Activated CD8-positive, alpha-beta memory T cell treated with anti-CD3 and anti-CD28 coated beads, Interleukin-2, amount 50 U/mL, for 1 hour (primary cell): Measurements from ENCODE around the gene MPND.

Source experiments
- DNase-seq: peaks from one replicate; pipeline ENCODE4 v3.0.0-alpha.2; 2020; ENCODE audit errors: extremely low read depth

The MPND gene

GRCh38 chr19:4365791-4366665, 22.7 kb downstream of the MPND start:
- DNase-seq: no peak

- DNase-seq: no peak
Measured at GRCh38 chr19:4366666-4367335, 23.4 kb downstream of the MPND start.

GRCh38 chr19:4367336-4367723, 24.0 kb downstream of the MPND start:
- no peak for DNase-seq

DNA sequence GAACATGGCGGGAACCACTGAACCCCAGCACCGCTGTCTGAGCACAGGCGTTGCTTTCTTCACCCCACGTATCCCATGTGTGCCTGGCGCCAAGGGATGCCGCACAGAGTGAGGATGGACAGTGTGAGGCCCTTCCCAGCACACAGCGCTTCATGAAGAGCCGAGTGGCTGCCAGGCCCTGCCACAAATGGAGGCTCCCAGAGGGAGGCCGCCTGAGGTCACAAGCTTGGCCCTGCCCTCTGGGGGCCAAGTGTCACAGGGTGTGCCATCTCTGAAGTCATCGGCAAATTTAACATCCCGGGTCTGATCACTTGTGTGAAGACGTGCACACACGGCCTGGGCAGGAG, 24.4 kb downstream of the MPND start:
- DNase-seq: no peak

GRCh38 chr19:4368128-4368820, 24.9 kb downstream of the MPND start:
- DNase-seq: no peak

- peak; percentile 24 for DNase-seq
Measured at GRCh38 chr19:4369109-4369887, 25.9 kb downstream of the MPND start.

GRCh38 chr19:4369888-4370260, 26.5 kb downstream of the MPND start:
- DNase-seq: peak; percentile 38

GRCh38 chr19:4370418-4371041, 27.2 kb downstream of the MPND start:
- no peak for DNase-seq

GRCh38 chr19:4371247-4372164, 28.1 kb downstream of the MPND start:
- no peak for DNase-seq

DNA sequence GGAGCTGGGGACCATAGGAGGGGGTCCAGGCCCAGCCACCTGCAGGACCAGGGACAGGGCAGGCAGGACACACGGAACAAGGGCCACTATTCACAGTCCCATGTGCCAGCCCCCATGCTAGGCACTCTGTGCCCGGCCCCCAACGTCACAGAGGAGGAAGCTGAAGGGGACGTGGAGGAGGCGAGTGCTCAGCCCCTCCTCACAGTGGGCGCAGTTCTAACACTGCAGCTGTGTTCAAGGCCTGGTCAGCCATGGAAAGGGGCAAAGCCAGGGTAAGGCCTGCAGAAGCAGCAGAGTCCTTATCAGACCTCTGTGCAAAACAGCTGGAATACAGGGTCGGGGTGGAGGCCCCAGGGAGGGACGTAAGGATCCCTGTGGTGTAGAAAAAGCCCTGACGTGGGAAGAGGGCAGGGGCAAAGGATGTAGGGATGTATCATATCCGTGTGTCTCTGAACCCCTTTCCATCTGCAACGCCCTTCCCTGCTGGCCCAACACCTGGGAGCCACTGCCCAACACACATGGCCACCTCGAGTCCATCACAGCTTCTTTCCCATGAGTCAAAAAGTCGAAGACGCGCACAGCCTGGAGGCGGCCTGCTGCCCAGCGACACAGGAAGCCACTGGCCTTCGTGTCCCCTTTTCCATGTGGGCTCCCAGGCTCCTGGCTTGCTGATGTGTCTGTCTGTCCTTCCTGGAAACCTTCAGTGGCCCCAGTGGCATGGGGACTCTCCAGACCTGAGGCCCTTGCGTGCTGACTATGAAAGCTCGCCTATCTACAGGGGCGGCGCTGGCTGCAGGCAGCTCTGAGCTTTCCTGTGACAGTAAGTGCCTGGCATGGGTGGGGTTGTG, 29.0 kb downstream of the MPND start:
- no peak for DNase-seq

DNA sequence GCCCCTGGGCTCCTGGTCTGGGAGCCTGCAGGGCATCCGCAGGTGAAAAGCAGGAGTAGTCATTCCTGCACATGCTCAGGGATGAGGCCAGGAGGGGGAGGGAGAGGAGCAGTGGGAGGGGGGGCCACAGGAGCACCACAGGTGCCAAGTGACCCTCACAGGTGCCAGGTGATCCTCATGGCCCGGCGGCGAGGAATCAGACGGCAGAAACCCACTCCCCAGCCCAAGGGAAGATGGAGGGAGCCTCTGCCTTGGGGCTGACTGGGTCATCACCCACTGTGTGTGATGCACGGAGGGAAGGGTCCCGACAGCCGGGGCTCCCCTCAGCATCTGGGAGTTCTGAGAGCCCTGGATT, 29.6 kb downstream of the MPND start:
- DNase-seq: no peak

DNA sequence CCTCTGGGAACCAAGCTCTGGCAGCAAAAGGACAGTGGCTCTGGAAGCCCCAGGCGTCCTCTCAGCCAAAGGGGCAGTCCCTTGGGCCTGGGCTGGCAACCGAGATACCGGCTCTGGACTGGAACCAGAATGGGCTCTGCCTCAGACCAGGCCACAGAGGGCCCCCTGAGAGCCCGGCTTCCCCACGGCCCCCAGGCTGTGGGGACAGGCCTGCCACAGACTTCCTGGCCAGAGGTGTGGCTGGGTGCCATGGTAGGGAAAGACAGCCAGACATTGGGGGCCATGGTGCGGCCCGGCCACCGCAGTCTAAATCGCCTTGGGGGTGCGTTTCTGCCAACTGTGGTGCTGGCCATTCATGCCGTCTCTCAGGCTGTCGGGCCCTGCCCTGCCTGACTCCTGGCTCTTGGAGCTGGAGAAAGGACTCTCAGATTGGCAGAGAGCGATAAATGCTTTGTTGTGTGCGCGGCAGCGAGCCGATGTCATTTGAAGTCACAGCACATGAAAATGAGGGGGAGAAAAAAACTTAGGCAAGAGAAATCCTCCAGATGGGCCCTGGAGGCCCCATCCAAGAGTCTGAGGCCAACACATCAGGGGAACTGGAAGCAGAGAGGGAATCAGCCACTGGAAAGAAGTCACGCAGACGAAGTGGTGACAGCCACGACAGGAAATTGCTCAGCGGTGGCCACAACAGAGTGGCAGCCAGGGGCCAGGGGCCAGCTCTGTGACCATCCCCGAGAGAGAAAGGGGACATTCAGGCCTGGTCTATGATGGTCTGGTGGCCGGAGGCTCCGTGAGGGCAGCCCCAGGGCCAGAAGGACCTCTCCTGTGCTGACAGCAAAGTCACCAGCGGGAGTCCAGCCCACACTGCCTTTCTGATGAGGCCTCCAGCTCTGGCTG, 30.5 kb downstream of the MPND start:
- no peak for DNase-seq

DNA sequence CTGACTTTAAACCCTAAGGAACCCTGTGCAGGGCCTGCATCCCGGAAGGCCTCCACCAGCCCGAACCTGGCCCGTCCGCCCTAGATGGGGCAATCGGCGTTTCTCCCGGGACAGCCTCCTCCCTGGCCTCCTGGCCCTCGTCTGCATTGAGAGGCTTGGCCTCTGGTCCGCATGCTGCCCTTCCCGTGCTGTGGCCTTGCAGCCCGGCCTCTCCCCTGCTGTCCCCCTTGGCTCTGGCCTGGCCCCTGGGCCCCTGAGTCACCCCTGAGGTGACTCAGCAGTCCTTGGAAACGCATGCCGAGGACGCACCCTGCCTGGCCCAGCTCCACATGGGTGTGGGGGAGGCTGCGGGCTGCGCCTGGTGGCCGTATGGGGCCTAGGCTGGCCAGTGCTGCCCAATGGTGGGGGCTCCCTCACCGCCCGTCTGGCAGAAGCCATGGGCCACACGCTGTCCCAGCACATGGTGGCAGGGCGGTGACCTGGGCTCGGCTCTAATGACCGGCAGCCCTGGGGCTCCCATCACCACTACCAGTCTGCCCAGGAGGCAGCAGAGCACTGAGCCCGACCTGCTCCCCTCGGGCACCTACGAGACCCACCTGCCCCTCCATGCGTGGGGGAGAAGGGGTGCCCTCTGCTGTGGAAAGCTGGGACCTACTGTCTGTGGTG, 31.3 kb downstream of the MPND start:
- DNase-seq: no peak

DNA sequence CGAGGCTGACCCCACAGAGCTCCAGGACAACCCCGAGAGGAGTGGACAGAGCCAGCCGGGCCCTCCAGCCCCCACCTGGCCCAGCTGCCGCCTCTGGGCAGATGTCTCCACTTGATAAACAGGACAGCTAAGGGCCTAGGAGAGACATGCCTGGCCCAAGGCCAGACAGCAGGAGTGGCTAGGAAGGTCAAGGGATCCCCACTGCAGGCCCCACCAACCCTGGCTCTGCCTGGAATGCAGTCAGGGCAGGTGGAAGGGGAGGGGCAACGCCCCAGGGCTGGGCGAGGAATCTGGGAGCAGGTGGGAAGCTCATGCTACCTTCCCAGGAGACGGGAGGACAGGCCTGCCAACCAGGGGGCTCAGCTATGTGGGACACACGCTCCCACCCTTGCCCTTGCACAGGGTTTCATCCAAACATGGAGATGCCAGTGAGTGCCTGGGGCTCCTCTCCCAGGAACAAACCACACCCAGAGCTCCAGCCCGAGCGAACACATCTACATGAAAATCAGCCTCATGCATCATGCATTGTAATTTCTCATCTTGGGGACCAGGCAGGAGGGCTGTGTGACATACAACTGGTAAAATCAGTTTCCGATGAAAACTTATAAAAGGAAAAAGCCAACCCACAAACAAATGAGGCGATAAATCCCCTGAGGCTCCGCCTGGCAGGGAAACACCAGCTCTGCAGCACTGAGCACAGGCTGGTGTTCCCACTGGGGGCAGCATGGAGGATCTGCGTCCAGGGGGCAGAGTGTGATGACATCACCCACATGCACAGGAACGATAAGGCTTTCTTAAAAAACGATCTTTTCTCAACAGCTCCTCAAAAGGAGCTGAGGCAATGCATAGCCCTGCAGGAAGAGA, 32.0 kb downstream of the MPND start:
- DNase-seq: no peak

GRCh38 chr19:4376028-4376670, 32.8 kb downstream of the MPND start:
- DNase-seq: no peak

DNA sequence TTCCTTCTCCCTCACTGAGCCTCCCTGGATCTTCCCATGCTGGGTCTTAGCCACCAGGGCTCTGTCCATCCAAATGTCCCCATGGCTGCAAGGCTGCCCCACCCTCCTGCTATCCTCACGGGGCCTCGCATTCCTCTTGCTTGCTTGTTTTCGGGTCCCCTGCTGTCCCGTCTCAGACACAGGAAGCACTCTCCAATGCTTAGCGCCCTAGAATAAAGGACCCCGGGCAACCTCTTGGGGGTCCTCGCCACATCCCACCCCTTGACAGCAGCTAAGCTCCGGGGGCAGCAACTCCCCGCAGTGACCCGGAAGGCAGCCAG, 33.3 kb downstream of the MPND start:
- DNase-seq: no peak
